Astrocyte (in vitro differentiated cells and primary cell): ENCODE results near the gene ABHD5. TPM values are rescaled to one million over a fixed set of nuclear protein-coding genes. Genes with fewer than 3 reads are reported as not detected.

Experiments used
- DNase-seq: peaks from one replicate; pipeline ENCODE4 v3.0.0-alpha.2; 2010; ENCODE audit warnings: low read depth
- FAIRE-seq: peaks from 2 replicates; lab custom pipeline; 2011; peaks lifted over from hg19 to GRCh38; lab: Jason Lieb, UNC
- H2AFZ ChIP-seq: 2 replicates; pipeline ENCODE4 v1.6.0; 2012; ENCODE audit warnings: low read depth, low read length, inconsistent platforms
- H3K27ac ChIP-seq: 2 replicates; pipeline ENCODE4 v1.5.1; 2011; ENCODE audit warnings: low read depth, low read length, inconsistent platforms
- H3K27me3 ChIP-seq: 2 replicates; pipeline ENCODE4 v1.6.0; 2011; ENCODE audit warnings: low read length, inconsistent platforms; ENCODE audit not compliant: insufficient read depth
- H3K36me3 ChIP-seq: 2 replicates; pipeline ENCODE4 v1.5.1; 2011; ENCODE audit warnings: low read length, inconsistent platforms; ENCODE audit not compliant: insufficient read depth
- H3K4me1 ChIP-seq: 2 replicates; pipeline ENCODE4 v1.5.1; 2011; ENCODE audit warnings: low read length, inconsistent platforms; ENCODE audit not compliant: insufficient read depth
- H3K4me2 ChIP-seq: 2 replicates; pipeline ENCODE4 v1.6.0; 2012; ENCODE audit warnings: low read length, inconsistent platforms
- H3K4me3 ChIP-seq: 2 replicates; pipeline ENCODE4 v1.5.1; 2011; ENCODE audit warnings: low read depth, mild to moderate bottlenecking, low read length, inconsistent platforms; ENCODE audit not compliant: insufficient read depth
- H3K79me2 ChIP-seq: 2 replicates; pipeline ENCODE4 v1.6.0; 2012; ENCODE audit warnings: mild to moderate bottlenecking, low read length, inconsistent platforms; ENCODE audit not compliant: insufficient read depth
- H3K9ac ChIP-seq: 2 replicates; pipeline ENCODE4 v1.6.0; 2012; ENCODE audit warnings: mild to moderate bottlenecking, low read length, inconsistent platforms
- H3K9me3 ChIP-seq: 2 replicates; pipeline ENCODE4 v1.5.1; 2012; ENCODE audit warnings: low read depth, mild to moderate bottlenecking, low read length, inconsistent platforms; ENCODE audit not compliant: insufficient read depth
- H4K20me1 ChIP-seq: 2 replicates; pipeline ENCODE4 v1.6.0; 2012; ENCODE audit warnings: low read length, inconsistent platforms; ENCODE audit not compliant: insufficient read depth
- H3K27ac Mint-ChIP-seq: one replicate; pipeline ENCODE4 v1.8.0; 2021; ENCODE audit warnings: mild to moderate bottlenecking, mixed read lengths; ENCODE audit not compliant: unreplicated experiment
- H3K27me3 Mint-ChIP-seq: one replicate; pipeline ENCODE4 v1.8.0; 2021; ENCODE audit warnings: low read depth, mixed read lengths; ENCODE audit not compliant: unreplicated experiment
- H3K36me3 Mint-ChIP-seq: one replicate; pipeline ENCODE4 v1.8.0; 2021; ENCODE audit warnings: low read depth, mixed read lengths; ENCODE audit not compliant: unreplicated experiment
- H3K4me1 Mint-ChIP-seq: one replicate; pipeline ENCODE4 v1.8.0; 2021; ENCODE audit warnings: low read depth, mixed read lengths; ENCODE audit not compliant: unreplicated experiment
- H3K4me3 Mint-ChIP-seq: one replicate; pipeline ENCODE4 v1.8.0; 2021; ENCODE audit warnings: mild to moderate bottlenecking, moderate library complexity, mixed read lengths; ENCODE audit not compliant: unreplicated experiment
- H3K9me3 Mint-ChIP-seq: one replicate; pipeline ENCODE4 v1.8.0; 2021; ENCODE audit warnings: mild to moderate bottlenecking, mixed read lengths; ENCODE audit not compliant: unreplicated experiment
- EZH2 ChIP-seq: IDR thresholded peaks from 2 replicates; pipeline ENCODE4 v1.6.1; 2012; ENCODE audit warnings: mild to moderate bottlenecking, low read length, inconsistent platforms; ENCODE audit not compliant: insufficient read depth
- total RNA-seq: library from RNA; stranded (reverse); gene quantifications from 2 replicates; pipeline ENCODE4 v1.2.1, GENCODE V29; 2021
- TF ChIP-seq, protein P1 (sequence below): IDR thresholded peaks from 2 replicates; pipeline ENCODE4 v1.5.1; 2011; ENCODE audit warnings: low read depth, mild to moderate bottlenecking, inconsistent platforms, low read length, moderate library complexity; ENCODE audit not compliant: insufficient read depth

The ABHD5 gene
- total RNA-seq, 1 donor from 2014 or later: 18.3 TPM

DNA sequence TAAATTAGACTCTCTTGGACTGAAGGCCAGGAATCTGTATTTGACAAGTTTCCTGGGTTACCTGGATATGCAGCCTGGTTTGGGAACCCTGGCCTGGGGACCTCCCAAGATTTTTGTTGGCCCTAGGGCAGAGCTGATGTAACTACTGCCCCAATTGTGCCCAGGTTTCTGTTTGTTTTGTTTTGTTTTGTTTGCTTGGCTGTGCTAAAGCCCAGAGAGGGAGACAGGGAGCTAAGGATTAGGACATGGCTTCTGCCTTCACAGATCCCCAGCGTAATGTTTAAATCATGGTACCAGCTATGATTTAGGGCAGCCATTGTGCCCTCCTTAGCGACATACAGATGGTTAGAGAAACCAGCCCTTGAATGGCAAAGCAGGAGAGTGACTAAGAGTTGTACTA is 47.6 kb downstream of the ABHD5 start:
- TF ChIP-seq, protein P1, sequence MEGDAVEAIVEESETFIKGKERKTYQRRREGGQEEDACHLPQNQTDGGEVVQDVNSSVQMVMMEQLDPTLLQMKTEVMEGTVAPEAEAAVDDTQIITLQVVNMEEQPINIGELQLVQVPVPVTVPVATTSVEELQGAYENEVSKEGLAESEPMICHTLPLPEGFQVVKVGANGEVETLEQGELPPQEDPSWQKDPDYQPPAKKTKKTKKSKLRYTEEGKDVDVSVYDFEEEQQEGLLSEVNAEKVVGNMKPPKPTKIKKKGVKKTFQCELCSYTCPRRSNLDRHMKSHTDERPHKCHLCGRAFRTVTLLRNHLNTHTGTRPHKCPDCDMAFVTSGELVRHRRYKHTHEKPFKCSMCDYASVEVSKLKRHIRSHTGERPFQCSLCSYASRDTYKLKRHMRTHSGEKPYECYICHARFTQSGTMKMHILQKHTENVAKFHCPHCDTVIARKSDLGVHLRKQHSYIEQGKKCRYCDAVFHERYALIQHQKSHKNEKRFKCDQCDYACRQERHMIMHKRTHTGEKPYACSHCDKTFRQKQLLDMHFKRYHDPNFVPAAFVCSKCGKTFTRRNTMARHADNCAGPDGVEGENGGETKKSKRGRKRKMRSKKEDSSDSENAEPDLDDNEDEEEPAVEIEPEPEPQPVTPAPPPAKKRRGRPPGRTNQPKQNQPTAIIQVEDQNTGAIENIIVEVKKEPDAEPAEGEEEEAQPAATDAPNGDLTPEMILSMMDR: no peak
- no peak for TF ChIP-seq EZH2
- H3K27ac ChIP-seq: no peak overlapping the region

DNA sequence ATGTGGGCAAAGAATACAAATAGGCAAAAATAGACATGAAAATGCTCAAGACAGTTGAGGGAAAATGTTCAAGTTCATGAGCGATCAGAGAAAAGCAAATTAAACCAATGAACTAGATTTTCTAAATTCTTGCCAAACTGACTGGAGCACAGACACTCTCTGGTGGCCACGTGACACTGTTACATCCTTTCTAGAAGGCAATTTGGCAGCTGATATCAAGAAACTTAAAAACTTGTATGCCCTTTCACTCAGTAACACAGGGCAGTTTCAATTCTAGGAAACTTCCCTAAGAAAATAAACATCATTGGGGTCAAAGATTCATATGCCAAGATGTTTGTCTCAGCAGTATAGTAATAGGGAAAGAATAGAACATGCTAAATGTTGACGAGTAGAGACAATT is 52.2 kb downstream of the ABHD5 start:
- Mint-ChIP-seq H3K4me3 (no peak overlapping the region), H3K27me3 (no peaks in the 10 kb centered on the region), H3K36me3 (peaks cover 6% of the 10 kb centered on the region), H3K4me1 (no peaks in the 10 kb centered on the region), H3K9me3 (peaks cover 15% of the 10 kb centered on the region), H3K27ac (peak overlapping the region; percentile 5)
- TF ChIP-seq EZH2: no peak
- TF ChIP-seq, protein P1: peak; percentile 20
- Histone ChIP-seq H3K4me3 (no peak overlapping the region), H3K27ac (no peak overlapping the region), H3K9me3 (no peaks in the 10 kb centered on the region), H3K36me3 (no peaks in the 10 kb centered on the region), H3K9ac (no peak overlapping the region), H2AFZ (no peak overlapping the region), H3K4me2 (no peak overlapping the region), H3K27me3 (no peaks in the 10 kb centered on the region), H3K79me2 (no peaks in the 10 kb centered on the region), H4K20me1 (no peaks in the 10 kb centered on the region), H3K4me1 (peaks cover 6% of the 10 kb centered on the region)
- DNase-seq (no peak), FAIRE-seq (peak; percentile 65)

More for the DNA sequence above, 47.6 kb downstream of the ABHD5 start:
- Mint-ChIP-seq H3K4me1 (peaks cover 12% of the 10 kb centered on the region), H3K36me3 (no peaks in the 10 kb centered on the region), H3K4me3 (no peak overlapping the region), H3K9me3 (no peaks in the 10 kb centered on the region), H3K27me3 (no peaks in the 10 kb centered on the region), H3K27ac (peak overlapping the region; percentile 58)
- Histone ChIP-seq H3K36me3 (no peaks in the 10 kb centered on the region), H2AFZ (no peak overlapping the region), H3K27me3 (no peaks in the 10 kb centered on the region), H3K9me3 (no peaks in the 10 kb centered on the region), H3K4me1 (peaks cover 12% of the 10 kb centered on the region), H3K4me2 (no peak overlapping the region), H3K79me2 (no peaks in the 10 kb centered on the region), H4K20me1 (no peaks in the 10 kb centered on the region), H3K9ac (no peak overlapping the region), H3K4me3 (no peak overlapping the region)
- DNase-seq (no peak), FAIRE-seq (no peak)

DNA sequence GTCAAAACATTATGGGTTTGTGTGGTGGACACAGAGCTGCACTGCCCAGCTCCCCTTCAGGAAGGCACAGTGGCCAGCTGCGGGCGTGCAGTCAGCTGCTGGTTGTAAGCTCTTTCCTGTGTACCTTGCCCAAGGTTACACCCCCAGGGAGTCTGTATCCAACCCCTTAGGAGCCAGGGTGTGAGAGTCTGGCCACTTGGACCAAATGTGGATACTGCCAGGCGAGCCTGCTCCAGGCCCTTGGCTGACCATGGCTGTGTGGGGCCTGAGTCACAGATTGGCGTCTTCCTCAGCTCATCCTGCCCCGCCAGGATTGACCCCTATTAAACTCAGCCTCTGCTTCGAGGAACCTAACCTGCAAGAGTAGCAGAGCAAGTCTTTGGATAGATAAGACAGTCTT is 56.9 kb downstream of the ABHD5 start:
- no peak for FAIRE-seq
- no peak overlapping the region for H3K27ac ChIP-seq
- DNase-seq: no peak

More for the DNA sequence above, 56.9 kb downstream of the ABHD5 start:
- H3K4me1 ChIP-seq: peaks cover 13% of the 10 kb centered on the region
- H3K27me3 Mint-ChIP-seq: peaks cover 3% of the 10 kb centered on the region
- no peak overlapping the region for H3K9ac ChIP-seq
- peak overlapping the region; percentile 19 for H3K4me2 ChIP-seq
- H3K36me3 ChIP-seq: no peaks in the 10 kb centered on the region
- H3K9me3 ChIP-seq: no peaks in the 10 kb centered on the region
- H2AFZ ChIP-seq: peak overlapping the region; percentile 70
- peaks cover 21% of the 10 kb centered on the region for H3K9me3 Mint-ChIP-seq
- no peak overlapping the region for H3K4me3 ChIP-seq
- peaks cover 6% of the 10 kb centered on the region for H3K36me3 Mint-ChIP-seq
- peaks cover 6% of the 10 kb centered on the region for H3K4me1 Mint-ChIP-seq
- H3K79me2 ChIP-seq: no peaks in the 10 kb centered on the region
- H4K20me1 ChIP-seq: no peaks in the 10 kb centered on the region
- no peak for TF ChIP-seq EZH2
- TF ChIP-seq, protein P1: no peak
- no peaks in the 10 kb centered on the region for H3K27me3 ChIP-seq
- H3K4me3 Mint-ChIP-seq: no peak overlapping the region
- no peak overlapping the region for H3K27ac Mint-ChIP-seq
